Measurements from ENCODE around the gene DNAI4.
A peak's percentile ranks its signal among the peaks of the same experiment; 100 is the strongest.
"Not testable (repeated sequence)": the region's sequence is repeated elsewhere in the genome, so short reads cannot be mapped to it uniquely, and the experiment has no call there.

The DNAI4 gene

DNA sequence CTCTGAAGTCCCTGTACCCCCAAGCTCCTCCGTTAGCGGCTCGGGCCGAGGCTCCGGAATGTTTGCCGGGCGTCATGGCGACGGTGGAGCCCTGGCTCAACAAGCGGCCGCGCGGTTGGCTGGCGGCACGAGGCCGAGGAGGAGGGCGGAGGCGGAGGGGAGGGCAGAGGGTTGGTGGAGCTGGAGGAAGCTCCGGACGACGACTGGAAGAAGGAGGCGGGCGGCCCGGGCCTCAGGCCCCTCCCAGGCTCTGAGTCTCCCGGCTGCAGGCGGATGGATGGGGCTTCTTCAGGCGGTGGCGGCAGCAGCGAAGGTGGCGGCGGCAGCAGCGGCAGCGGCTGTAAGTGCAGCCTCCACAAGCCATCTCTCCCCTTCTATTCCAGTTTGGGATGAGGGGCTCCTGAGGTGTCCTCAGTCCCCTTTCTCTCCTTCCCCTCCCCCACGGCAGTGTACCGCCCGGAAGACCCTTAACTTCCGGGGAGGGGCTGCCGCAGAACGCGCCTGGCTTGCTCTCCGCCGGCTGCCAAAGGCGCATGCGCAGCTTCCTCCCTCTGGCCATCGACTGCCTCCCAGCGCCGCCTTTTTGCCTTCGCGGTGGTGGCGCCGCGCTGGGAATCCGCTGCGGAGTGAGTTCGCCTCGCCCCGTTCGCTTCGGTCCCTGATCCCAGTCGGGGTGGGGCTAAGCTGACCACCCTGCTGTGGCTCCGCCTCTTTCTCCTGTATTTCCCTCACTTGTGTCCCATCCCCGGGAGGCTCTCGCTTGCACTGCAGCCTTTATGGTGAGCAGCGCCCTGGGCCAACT, at the start of gene DNAI4, which contains the start of gene MIER1:
TSS of gene DNAI4 (minus strand) at position 101 of the 802 bp plus-strand sequence. CDS start at position 76, 25 bp downstream.
TSS of gene MIER1 (plus strand) at position 235 of the 802 bp plus-strand sequence. CDS start at position 274, 39 bp downstream.
- DNase-seq = peak; percentile 99

- DNase-seq = no peak
Observed at GRCh38 chr1:66968574-66968973, 43.9 kb upstream of the DNAI4 start.

- DNase-seq = not testable (repeated sequence)
Observed at GRCh38 chr1:66966188-66966873, 41.7 kb upstream of the DNAI4 start.

DNA sequence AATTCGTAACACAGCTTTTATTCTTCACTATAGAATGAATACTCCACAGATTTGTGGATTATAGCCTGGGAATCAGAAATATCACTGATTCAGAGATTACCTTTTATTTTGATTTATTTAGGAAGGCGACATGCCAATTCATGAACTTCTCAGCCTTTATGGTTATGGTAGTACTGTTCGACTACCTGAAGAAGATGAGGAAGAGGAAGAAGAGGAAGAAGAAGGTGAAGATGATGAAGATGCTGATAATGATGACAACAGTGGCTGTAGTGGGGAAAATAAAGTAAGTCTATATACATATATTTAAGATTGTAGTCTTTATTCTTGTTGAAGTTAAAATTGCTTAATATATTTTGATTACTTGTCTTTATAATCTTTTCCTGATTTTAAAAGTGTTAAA, 33.3 kb upstream of the DNAI4 start:
- DNase-seq = no peak

DNA sequence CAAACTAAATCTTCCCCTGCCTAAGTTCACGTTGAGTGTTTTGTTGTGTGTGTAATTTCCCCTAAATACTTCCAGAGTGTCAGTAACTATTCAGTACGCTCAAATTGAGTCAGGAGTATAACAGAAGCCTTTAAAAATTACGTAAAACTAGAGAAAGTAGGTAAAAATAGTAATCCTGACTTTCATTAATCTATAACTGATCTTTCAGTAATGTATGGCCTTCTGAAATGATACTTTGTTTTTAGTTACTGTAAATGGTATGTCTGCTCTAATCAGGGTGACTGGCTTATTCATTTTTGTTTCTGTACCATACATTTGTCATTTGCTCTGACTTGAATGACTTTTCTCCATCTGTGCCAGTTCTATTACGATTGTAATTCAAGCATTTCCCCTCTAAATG, 29.6 kb upstream of the DNAI4 start:
- DNase-seq = no peak

DNA sequence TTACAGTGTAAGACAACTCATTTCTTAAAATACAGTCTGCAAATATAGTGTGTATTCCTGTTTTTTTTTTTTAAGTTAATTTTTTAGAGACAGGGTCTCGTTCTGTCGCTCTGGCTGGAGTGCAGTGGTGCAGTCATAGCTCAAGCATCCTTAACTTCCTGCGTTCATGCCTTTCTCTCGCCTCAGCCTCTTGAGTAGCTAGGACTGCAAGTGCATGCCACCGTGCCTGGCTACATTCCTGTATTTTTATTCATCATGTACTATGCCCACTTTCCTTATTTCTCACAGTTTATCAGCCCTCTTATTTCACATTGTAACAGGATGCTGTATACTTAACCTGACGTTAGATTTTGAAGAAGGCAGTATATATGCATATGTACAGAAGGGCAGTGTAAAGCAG, 26.9 kb upstream of the DNAI4 start:
- peak; percentile 72 for DNase-seq

GRCh38 chr1:66947267-66947666, 22.6 kb upstream of the DNAI4 start:
- DNase-seq = no peak

GRCh38 chr1:66945316-66945715, 20.7 kb upstream of the DNAI4 start:
- DNase-seq = no peak

- peak; percentile 64 for DNase-seq
Observed at GRCh38 chr1:66944330-66945274, 19.9 kb upstream of the DNAI4 start.

GRCh38 chr1:66943361-66943969, 18.8 kb upstream of the DNAI4 start:
- no peak for DNase-seq

GRCh38 chr1:66940981-66941380, 16.3 kb upstream of the DNAI4 start:
- no peak for DNase-seq

GRCh38 chr1:66938613-66939012, 14.0 kb upstream of the DNAI4 start:
- peak; percentile 63 for DNase-seq

GRCh38 chr1:66937529-66938234, 13.0 kb upstream of the DNAI4 start:
- DNase-seq = no peak

DNA sequence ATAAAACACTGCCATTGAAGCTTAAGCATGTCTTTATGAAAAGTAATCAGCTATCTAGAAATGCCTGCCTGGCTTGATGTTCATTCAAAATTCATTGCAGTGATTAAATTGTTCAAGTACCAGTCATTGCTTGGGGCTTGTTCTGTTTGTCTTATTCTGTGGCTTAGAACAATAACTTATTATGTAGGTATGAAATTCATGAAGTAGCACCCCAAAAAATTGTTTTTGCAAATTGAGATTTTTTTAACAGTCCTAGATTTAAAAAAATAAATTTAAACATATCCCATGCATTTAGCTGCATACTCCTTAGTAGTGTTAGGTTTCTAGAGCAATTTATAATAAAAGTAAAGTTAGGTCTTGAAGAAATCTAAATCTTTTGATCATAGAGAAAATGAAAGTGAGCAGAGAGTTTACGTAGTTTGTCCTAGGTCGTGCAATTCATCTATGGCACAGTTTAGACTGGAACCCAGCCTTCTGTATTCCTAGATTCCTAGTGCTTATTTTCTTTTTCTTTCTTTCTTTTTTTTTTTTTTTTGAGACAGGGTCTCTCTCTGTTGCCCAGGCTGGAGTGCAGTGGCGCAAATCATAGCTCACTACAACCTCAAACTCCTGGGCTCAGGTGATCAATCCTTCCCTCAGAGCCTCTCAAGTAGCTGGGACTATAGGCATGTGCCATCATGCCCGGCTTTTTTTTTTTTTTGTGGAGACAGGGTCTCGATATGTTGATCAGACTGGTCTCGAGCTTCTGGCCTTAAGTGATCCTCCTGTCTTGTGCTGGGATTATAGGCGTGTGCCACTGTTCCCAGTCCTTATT, 9.4 kb upstream of the DNAI4 start:
- no peak for DNase-seq

DNA sequence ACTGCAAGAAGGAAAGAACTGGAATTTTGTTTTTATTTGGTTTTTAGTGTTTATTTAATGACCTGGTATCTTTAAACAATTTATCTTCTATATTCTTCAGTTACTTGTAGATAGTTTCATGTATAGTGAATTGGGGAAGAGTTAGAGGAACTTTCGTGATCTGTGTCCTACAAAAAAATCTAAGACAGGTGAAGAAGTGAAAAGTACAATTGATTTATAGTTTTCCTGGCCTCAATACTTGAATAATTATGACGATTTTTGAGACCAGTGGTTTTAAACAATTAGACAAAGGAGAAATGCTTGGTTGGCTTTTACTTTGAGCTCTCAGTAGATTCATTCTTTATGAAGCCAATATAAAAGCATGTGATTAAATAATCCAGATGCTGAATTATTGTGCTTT, 7.6 kb upstream of the DNAI4 start:
- no peak for DNase-seq

DNA sequence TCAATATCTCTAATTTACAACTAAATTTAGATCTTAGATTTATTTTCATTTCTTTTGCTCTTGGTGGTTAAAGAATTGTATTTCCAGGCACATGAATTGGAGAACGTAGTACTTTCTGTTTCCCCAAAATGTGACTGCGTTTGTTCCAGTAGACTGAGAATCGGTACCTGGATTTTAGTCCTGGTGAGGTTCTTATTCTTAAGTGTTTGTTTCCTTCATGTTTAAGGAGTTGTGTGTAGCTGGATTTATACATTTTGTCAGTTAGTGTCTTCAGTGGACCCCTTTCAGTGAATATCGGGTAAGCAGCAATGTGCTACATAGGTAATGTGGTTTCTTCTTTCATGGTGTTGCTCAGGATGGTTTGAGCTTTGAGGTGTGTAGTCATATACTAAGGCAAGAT, 6.9 kb upstream of the DNAI4 start:
- DNase-seq = no peak

- DNase-seq = no peak
Observed at GRCh38 chr1:66930823-66931174, 6.1 kb upstream of the DNAI4 start.

GRCh38 chr1:66929999-66930822, 5.6 kb upstream of the DNAI4 start:
- peak; percentile 95 for DNase-seq

GRCh38 chr1:66929691-66929998, 5.0 kb upstream of the DNAI4 start:
- no peak for DNase-seq

DNA sequence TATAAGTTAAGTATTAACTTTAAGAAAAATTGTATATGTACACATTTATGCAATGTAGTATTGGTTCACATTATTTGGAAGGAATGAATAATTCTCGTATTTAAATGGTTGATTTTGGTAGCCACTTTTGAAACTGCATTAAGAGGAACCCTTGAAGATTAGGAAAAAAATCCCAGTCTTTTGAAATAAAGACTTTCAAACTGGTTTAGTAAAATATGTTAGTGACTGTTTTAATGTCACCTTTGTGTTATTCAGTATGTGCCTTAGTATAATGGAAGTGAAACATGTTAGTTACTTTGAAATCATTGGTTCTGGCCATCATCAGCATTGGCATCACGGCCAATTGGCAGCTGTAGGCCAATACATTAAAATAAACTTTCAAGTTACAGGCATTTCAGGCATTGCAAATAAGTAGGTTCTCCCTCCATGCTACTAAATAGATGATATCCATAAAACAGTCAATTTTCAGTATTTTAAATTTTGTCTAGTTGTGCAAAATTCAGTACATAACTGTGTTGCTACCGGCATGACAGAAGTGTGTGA, 4.6 kb upstream of the DNAI4 start:
- no peak for DNase-seq

Data from fibroblast of skin of right quadriceps (primary cell).